ENCODE data around the gene STRIP2. TPM values are rescaled to one million over a fixed set of nuclear protein-coding genes. Genes with fewer than 3 reads are reported as not detected.

The STRIP2 gene
- total RNA-seq, 5 donors from 2014 or later (not counting 1 experiment from before 2014, with no cell fraction given), result 0.39 to 0.47 (median 0.42) TPM

DNA sequence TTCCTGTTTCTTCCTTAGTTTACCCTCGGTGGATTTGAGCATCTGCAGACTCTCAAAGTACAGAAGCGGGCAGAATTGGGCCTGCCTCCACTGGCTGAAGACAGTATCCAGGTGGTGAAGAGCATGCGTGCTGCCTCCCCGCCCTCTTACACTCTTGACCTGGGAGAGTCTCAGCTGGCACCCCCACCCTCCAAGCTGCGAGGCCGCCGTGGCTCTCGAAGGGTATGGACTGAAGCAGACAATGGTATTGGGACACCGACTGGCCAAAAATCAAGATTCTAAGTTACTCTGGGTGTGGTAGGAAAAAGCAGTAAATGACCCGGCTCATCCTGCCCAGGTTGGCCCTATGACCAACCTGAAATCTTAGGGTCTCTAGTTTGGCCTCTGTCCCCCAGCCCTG, 22.2 kb downstream of the STRIP2 start:
- Mint-ChIP-seq H3K27ac (no peak overlapping the region), H3K4me1 (no peaks in the 10 kb centered on the region), H3K36me3 (no peaks in the 10 kb centered on the region), H3K9me3 (no peaks in the 10 kb centered on the region), H3K4me3 (no peak overlapping the region), H3K27me3 (no peaks in the 10 kb centered on the region)
- H3K27me3 ChIP-seq (replicated peaks in 1 of 2; ENCODE audit: control insufficient read depth in 2 of 2, extremely low read depth in 1 of 2, insufficient read depth in 2 of 2, low read length in 1 of 2), result no peaks in the 10 kb centered on the region
- H3K36me3 ChIP-seq (ENCODE audit: control insufficient read depth in 2 of 2, extremely low read depth in 1 of 2, insufficient read depth in 1 of 2, low read length in 1 of 2), result no peaks in the 10 kb centered on the region
- POLR2A ChIA-PET, result interaction anchor here in 1 of 2 donors (0.7 kb wide), 1 partner anchor 20 kb away, joined by 10 read pairs; no protein-coding TSS in a partner anchor
- ATAC-seq (replicated peaks in 1 of 4) (no peak), DNase-seq (no peak)
- no peak overlapping the region for H3K4me3 ChIP-seq (ENCODE audit: control insufficient read depth in 1 of 2, extremely low read depth in 1 of 2, low read length in 1 of 2)
- no peak overlapping the region for H3K27ac ChIP-seq (ENCODE audit: low read length)
- CTCF ChIA-PET, result no interaction called here
- H3K9me3 ChIP-seq, result no peaks in the 10 kb centered on the region
- 100% methylated on average over 3 of the region's 10 CpGs for WGBS (ENCODE audit: insufficient coverage)
- H3K4me1 ChIP-seq (ENCODE audit: control insufficient read depth in 1 of 2, extremely low read depth in 1 of 2, insufficient read depth in 2 of 2, low read length in 2 of 2), result no peaks in the 10 kb centered on the region

- Mint-ChIP-seq H3K27ac (no peak overlapping the region), H3K36me3 (no peaks in the 10 kb centered on the region), H3K9me3 (no peaks in the 10 kb centered on the region), H3K27me3 (no peaks in the 10 kb centered on the region), H3K4me1 (no peaks in the 10 kb centered on the region), H3K4me3 (no peak overlapping the region)
- DNase-seq (no peak), ATAC-seq (replicated peaks in 1 of 4) (no peak)
- Histone ChIP-seq H3K27ac (ENCODE audit: low read length) (no peak overlapping the region), H3K27me3 (replicated peaks in 1 of 2; ENCODE audit: control insufficient read depth in 2 of 2, extremely low read depth in 1 of 2, insufficient read depth in 2 of 2, low read length in 1 of 2) (no peaks in the 10 kb centered on the region), H3K9me3 (no peaks in the 10 kb centered on the region), H3K4me3 (ENCODE audit: control insufficient read depth in 1 of 2, extremely low read depth in 1 of 2, low read length in 1 of 2) (no peak overlapping the region), H3K4me1 (ENCODE audit: control insufficient read depth in 1 of 2, extremely low read depth in 1 of 2, insufficient read depth in 2 of 2, low read length in 2 of 2) (no peaks in the 10 kb centered on the region), H3K36me3 (ENCODE audit: control insufficient read depth in 2 of 2, extremely low read depth in 1 of 2, insufficient read depth in 1 of 2, low read length in 1 of 2) (no peaks in the 10 kb centered on the region)
- ChIA-PET CTCF (no interaction called here), POLR2A (no interaction called here)
- WGBS (ENCODE audit: insufficient coverage), result 83% methylated on average over 1 of the region's 3 CpGs
These were observed 22.9 kb downstream of the STRIP2 start for GRCh38 chr7:129457101-129457500.

DNA sequence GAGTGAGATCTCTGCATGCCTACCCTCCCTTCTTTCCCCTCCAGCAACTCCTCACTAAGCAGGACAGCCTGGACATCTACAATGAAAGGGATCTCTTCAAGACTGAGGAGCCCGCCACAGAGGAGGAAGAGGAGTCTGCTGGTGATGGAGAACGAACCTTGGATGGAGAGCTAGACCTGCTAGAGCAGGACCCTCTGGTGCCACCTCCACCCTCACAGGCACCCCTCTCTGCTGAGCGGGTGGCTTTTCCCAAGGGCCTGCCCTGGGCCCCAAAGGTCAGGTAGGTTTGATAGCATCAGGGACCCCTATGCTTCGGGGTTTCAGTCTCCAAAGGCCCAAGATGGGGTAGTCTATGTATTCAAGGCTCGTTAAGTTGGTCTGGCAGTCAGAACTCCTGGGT, 23.9 kb downstream of the STRIP2 start:
- no peaks in the 10 kb centered on the region for H3K9me3 ChIP-seq
- ATAC-seq (replicated peaks in 1 of 4), result no peak

DNA sequence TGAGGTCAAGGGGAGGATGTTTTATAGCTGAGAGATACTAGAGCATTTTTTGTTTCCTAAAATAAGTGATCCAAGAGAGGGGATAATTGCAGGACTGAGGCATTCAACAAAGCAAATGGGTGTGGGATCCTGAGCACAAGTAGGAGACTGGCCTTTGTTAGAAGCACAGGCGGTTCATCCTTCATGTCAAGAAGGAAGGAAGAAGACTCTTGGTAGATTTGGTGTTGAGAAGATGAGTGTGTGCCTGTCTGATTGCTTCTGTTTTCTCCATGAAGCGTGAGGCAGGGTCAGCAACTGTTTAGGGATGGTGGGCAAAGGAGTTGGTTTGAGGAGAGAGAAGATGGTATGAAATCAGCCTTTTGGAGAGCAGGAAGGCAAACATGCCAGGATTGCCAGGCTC, 27.6 kb downstream of the STRIP2 start:
- DNase-seq, result no peak
- no peak overlapping the region for H3K27ac Mint-ChIP-seq
- Histone ChIP-seq H3K4me1 (ENCODE audit: control insufficient read depth in 1 of 2, extremely low read depth in 1 of 2, insufficient read depth in 2 of 2, low read length in 2 of 2) (no peaks in the 10 kb centered on the region), H3K36me3 (ENCODE audit: control insufficient read depth in 2 of 2, extremely low read depth in 1 of 2, insufficient read depth in 1 of 2, low read length in 1 of 2) (no peaks in the 10 kb centered on the region), H3K9me3 (no peaks in the 10 kb centered on the region), H3K27me3 (replicated peaks in 1 of 2; ENCODE audit: control insufficient read depth in 2 of 2, extremely low read depth in 1 of 2, insufficient read depth in 2 of 2, low read length in 1 of 2) (no peaks in the 10 kb centered on the region), H3K4me3 (ENCODE audit: control insufficient read depth in 1 of 2, extremely low read depth in 1 of 2, low read length in 1 of 2) (no peak overlapping the region), H3K27ac (ENCODE audit: low read length) (no peak overlapping the region)
- 100% methylated on average over 2 of the region's 2 CpGs for WGBS (ENCODE audit: insufficient coverage)
- ChIA-PET POLR2A (no interaction called here), CTCF (no interaction called here)
- no peaks in the 10 kb centered on the region for H3K4me1 Mint-ChIP-seq
- no peaks in the 10 kb centered on the region for H3K36me3 Mint-ChIP-seq
- H3K9me3 Mint-ChIP-seq, result no peaks in the 10 kb centered on the region
- H3K4me3 Mint-ChIP-seq, result no peak overlapping the region
- no peak for ATAC-seq (replicated peaks in 1 of 4)
- no peaks in the 10 kb centered on the region for H3K27me3 Mint-ChIP-seq

More for the DNA sequence above, 23.9 kb downstream of the STRIP2 start:
- Mint-ChIP-seq H3K4me3 (no peak overlapping the region), H3K27me3 (no peaks in the 10 kb centered on the region), H3K27ac (no peak overlapping the region), H3K9me3 (no peaks in the 10 kb centered on the region), H3K36me3 (no peaks in the 10 kb centered on the region), H3K4me1 (no peaks in the 10 kb centered on the region)
- Histone ChIP-seq H3K4me1 (ENCODE audit: control insufficient read depth in 1 of 2, extremely low read depth in 1 of 2, insufficient read depth in 2 of 2, low read length in 2 of 2) (no peaks in the 10 kb centered on the region), H3K27me3 (replicated peaks in 1 of 2; ENCODE audit: control insufficient read depth in 2 of 2, extremely low read depth in 1 of 2, insufficient read depth in 2 of 2, low read length in 1 of 2) (no peaks in the 10 kb centered on the region), H3K4me3 (ENCODE audit: control insufficient read depth in 1 of 2, extremely low read depth in 1 of 2, low read length in 1 of 2) (no peak overlapping the region), H3K27ac (ENCODE audit: low read length) (no peak overlapping the region), H3K36me3 (ENCODE audit: control insufficient read depth in 2 of 2, extremely low read depth in 1 of 2, insufficient read depth in 1 of 2, low read length in 1 of 2) (no peaks in the 10 kb centered on the region)
- 100% methylated on average over 2 of the region's 5 CpGs for WGBS (ENCODE audit: insufficient coverage)
- POLR2A ChIA-PET, result no interaction called here
- no peak for DNase-seq
- CTCF ChIA-PET, result no interaction called here

GRCh38 chr7:129462420-129462819, 28.2 kb downstream of the STRIP2 start:
- no peaks in the 10 kb centered on the region for H3K27me3 ChIP-seq (replicated peaks in 1 of 2; ENCODE audit: control insufficient read depth in 2 of 2, extremely low read depth in 1 of 2, insufficient read depth in 2 of 2, low read length in 1 of 2)
- 33% methylated on average over 1 of the region's 1 CpG for WGBS (ENCODE audit: insufficient coverage)
- no peak overlapping the region for H3K27ac ChIP-seq (ENCODE audit: low read length)
- H3K36me3 ChIP-seq (ENCODE audit: control insufficient read depth in 2 of 2, extremely low read depth in 1 of 2, insufficient read depth in 1 of 2, low read length in 1 of 2), result no peaks in the 10 kb centered on the region
- no peaks in the 10 kb centered on the region for H3K27me3 Mint-ChIP-seq
- no peak overlapping the region for H3K4me3 Mint-ChIP-seq
- POLR2A ChIA-PET, result no interaction called here
- no peaks in the 10 kb centered on the region for H3K9me3 ChIP-seq
- no peaks in the 10 kb centered on the region for H3K4me1 Mint-ChIP-seq
- no peaks in the 10 kb centered on the region for H3K4me1 ChIP-seq (ENCODE audit: control insufficient read depth in 1 of 2, extremely low read depth in 1 of 2, insufficient read depth in 2 of 2, low read length in 2 of 2)
- H3K27ac Mint-ChIP-seq, result no peak overlapping the region
- DNase-seq (no peak), ATAC-seq (replicated peaks in 1 of 4) (no peak)
- CTCF ChIA-PET, result interaction anchor here in 1 of 2 donors (0.5 kb wide), 1 partner anchor 8 kb away, joined by 4 read pairs; no protein-coding TSS in a partner anchor
- no peaks in the 10 kb centered on the region for H3K36me3 Mint-ChIP-seq
- no peaks in the 10 kb centered on the region for H3K9me3 Mint-ChIP-seq
- no peak overlapping the region for H3K4me3 ChIP-seq (ENCODE audit: control insufficient read depth in 1 of 2, extremely low read depth in 1 of 2, low read length in 1 of 2)

DNA sequence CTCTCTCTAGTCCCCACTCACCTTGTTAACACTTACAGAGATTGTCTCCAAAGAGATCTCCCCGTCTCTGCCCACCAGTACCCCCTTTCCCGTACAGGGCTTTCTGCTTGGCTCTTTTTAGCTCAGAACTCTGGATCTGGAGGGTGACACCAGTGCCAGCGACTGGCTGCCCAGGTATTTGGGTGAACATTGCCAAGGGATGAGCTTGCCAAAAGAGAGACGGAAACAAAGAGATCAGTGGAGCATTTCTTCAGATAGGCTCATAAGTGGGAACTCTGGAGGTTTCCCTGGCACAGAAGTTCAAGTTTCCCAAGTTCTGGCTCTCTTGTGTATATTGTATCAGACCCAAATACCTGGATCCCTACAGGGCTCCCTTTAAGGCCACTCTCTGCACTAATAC, 30.0 kb downstream of the STRIP2 start:
- H3K4me3 ChIP-seq (ENCODE audit: control insufficient read depth in 1 of 2, extremely low read depth in 1 of 2, low read length in 1 of 2), result no peak overlapping the region
- ATAC-seq (replicated peaks in 1 of 4), result no peak
- no peaks in the 10 kb centered on the region for H3K27me3 Mint-ChIP-seq
- H3K36me3 Mint-ChIP-seq, result no peaks in the 10 kb centered on the region
- no peak overlapping the region for H3K27ac ChIP-seq (ENCODE audit: low read length)
- H3K4me3 Mint-ChIP-seq, result no peak overlapping the region
- no peak for DNase-seq
- POLR2A ChIA-PET, result no interaction called here
- 96% methylated on average over 4 of the region's 4 CpGs for WGBS (ENCODE audit: insufficient coverage)
- no peaks in the 10 kb centered on the region for H3K9me3 Mint-ChIP-seq
- no peaks in the 10 kb centered on the region for H3K36me3 ChIP-seq (ENCODE audit: control insufficient read depth in 2 of 2, extremely low read depth in 1 of 2, insufficient read depth in 1 of 2, low read length in 1 of 2)
- CTCF ChIA-PET, result interaction anchor here in 1 of 2 donors (0.6 kb wide), 1 partner anchor 589 kb away, joined by 5 read pairs; no protein-coding TSS in a partner anchor
- H3K27me3 ChIP-seq (replicated peaks in 1 of 2; ENCODE audit: control insufficient read depth in 2 of 2, extremely low read depth in 1 of 2, insufficient read depth in 2 of 2, low read length in 1 of 2), result no peaks in the 10 kb centered on the region
- H3K27ac Mint-ChIP-seq, result no peak overlapping the region
- no peaks in the 10 kb centered on the region for H3K9me3 ChIP-seq
- no peaks in the 10 kb centered on the region for H3K4me1 ChIP-seq (ENCODE audit: control insufficient read depth in 1 of 2, extremely low read depth in 1 of 2, insufficient read depth in 2 of 2, low read length in 2 of 2)
- H3K4me1 Mint-ChIP-seq, result no peaks in the 10 kb centered on the region

DNA sequence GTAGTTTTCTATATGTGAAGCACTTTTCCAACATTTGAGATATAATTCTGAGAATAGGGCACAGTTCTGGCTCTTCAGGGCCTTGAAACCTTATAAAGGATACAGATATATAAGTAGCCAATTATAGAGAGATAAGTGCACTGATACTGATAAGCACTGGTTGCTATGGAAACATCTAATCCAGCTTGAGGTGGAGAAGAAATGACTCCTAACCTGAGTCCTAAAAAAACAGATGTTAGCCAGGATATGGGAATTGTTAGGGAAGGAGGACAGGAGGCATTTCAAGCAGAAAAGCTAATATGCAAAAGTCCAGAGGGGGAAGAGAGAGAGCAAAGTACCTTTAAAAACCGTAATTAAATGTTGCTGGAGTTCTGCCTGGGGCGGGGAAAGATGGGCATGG, 30.8 kb downstream of the STRIP2 start:
- Histone ChIP-seq H3K36me3 (ENCODE audit: control insufficient read depth in 2 of 2, extremely low read depth in 1 of 2, insufficient read depth in 1 of 2, low read length in 1 of 2) (no peaks in the 10 kb centered on the region), H3K27ac (ENCODE audit: low read length) (no peak overlapping the region), H3K4me3 (ENCODE audit: control insufficient read depth in 1 of 2, extremely low read depth in 1 of 2, low read length in 1 of 2) (no peak overlapping the region), H3K9me3 (no peaks in the 10 kb centered on the region), H3K27me3 (replicated peaks in 1 of 2; ENCODE audit: control insufficient read depth in 2 of 2, extremely low read depth in 1 of 2, insufficient read depth in 2 of 2, low read length in 1 of 2) (no peaks in the 10 kb centered on the region), H3K4me1 (ENCODE audit: control insufficient read depth in 1 of 2, extremely low read depth in 1 of 2, insufficient read depth in 2 of 2, low read length in 2 of 2) (no peaks in the 10 kb centered on the region)
- H3K4me1 Mint-ChIP-seq, result no peaks in the 10 kb centered on the region
- ChIA-PET POLR2A (no interaction called here), CTCF (interaction anchor here (0.7 to 1.2 kb wide), 2 partner anchors 86 to 89 kb away, joined by 3 read pairs; no protein-coding TSS in a partner anchor)
- ATAC-seq (replicated peaks in 1 of 4), result no peak
- H3K27me3 Mint-ChIP-seq, result no peaks in the 10 kb centered on the region
- no peak overlapping the region for H3K27ac Mint-ChIP-seq
- no peaks in the 10 kb centered on the region for H3K9me3 Mint-ChIP-seq
- no peaks in the 10 kb centered on the region for H3K36me3 Mint-ChIP-seq
- no peak overlapping the region for H3K4me3 Mint-ChIP-seq
- no CpG with 5 or more reads among the region's 2 CpGs for WGBS (ENCODE audit: insufficient coverage)
- DNase-seq, result no peak

All from T-cell (primary cell).